WTC11 (cell line): ENCODE results near the gene NUP88.
"Not testable (repeated sequence)": the region's sequence is repeated elsewhere in the genome, so short reads cannot be mapped to it uniquely, and the experiment has no call there.

ENCODE experiments used
- AFF4 ChIP-seq: sonication (generic); formaldehyde crosslinking; IDR thresholded peaks from 2 replicates; pipeline ENCODE4 v1.8.1; 2023; ENCODE audit warnings: mild to moderate bottlenecking, missing genetic modification reagents, borderline replicate concordance
- CREM ChIP-seq: sonication (generic); formaldehyde crosslinking; IDR thresholded peaks from 2 replicates; pipeline ENCODE4 v1.8.1; 2022; ENCODE audit warnings: mild to moderate bottlenecking, missing genetic modification reagents, moderate library complexity
- CTCF ChIP-seq: fragments of 200-600 bp; IDR thresholded peaks from 2 replicates; pipeline ENCODE4 v1.8.0; 2022; ENCODE audit warnings: antibody characterized with exemption
- FOXP4 ChIP-seq: sonication (generic); formaldehyde crosslinking; IDR thresholded peaks from 2 replicates; pipeline ENCODE4 v1.8.0; 2022; ENCODE audit warnings: mild to moderate bottlenecking, missing genetic modification reagents
- IRF2 ChIP-seq: sonication (generic); formaldehyde crosslinking; IDR thresholded peaks from 2 replicates; pipeline ENCODE4 v1.8.0; 2022; ENCODE audit warnings: low read depth, missing genetic modification reagents, borderline replicate concordance
- MAX ChIP-seq: sonication (generic); formaldehyde crosslinking; IDR thresholded peaks from 2 replicates; pipeline ENCODE4 v1.8.0; 2022; ENCODE audit warnings: mild to moderate bottlenecking, missing genetic modification reagents
- MLX ChIP-seq: sonication (generic); formaldehyde crosslinking; IDR thresholded peaks from 2 replicates; pipeline ENCODE4 v1.8.1; 2023; ENCODE audit warnings: mild to moderate bottlenecking, missing genetic modification reagents, moderate library complexity
- NFATC4 ChIP-seq: fragments of 250-450 bp; sonication (Bioruptor Pico); IDR thresholded peaks from 2 replicates; pipeline ENCODE4 v1.9.0; 2021; ENCODE audit warnings: mild to moderate bottlenecking
- NR3C1 ChIP-seq: sonication (generic); formaldehyde crosslinking; conservative IDR thresholded peaks from 2 replicates; pipeline ENCODE4 v1.8.1; 2023; ENCODE audit warnings: low read depth, mild to moderate bottlenecking, missing genetic modification reagents
- SOX15 ChIP-seq: fragments of 250-450 bp; sonication (Bioruptor Pico); IDR thresholded peaks from 2 replicates; pipeline ENCODE4 v1.9.0; 2021; ENCODE audit warnings: mild to moderate bottlenecking
- TCF7 ChIP-seq: sonication (generic); formaldehyde crosslinking; IDR thresholded peaks from 2 replicates; pipeline ENCODE4 v1.8.0; 2022; ENCODE audit warnings: mild to moderate bottlenecking, low read depth, missing genetic modification reagents, moderate library complexity
- ZNF138 ChIP-seq: sonication (generic); formaldehyde crosslinking; conservative IDR thresholded peaks from 2 replicates; pipeline ENCODE4 v1.8.1; 2022; ENCODE audit warnings: mild to moderate bottlenecking, moderate library complexity, missing genetic modification reagents

- TF ChIP-seq IRF2; ZNF138 (CRISPR knock-in tag); NR3C1; CTCF; MAX (CRISPR knock-in tag); AFF4 (CRISPR knock-in tag); NFATC4 (CRISPR knock-in tag); CREM (CRISPR knock-in tag); MLX (CRISPR knock-in tag); TCF7 (CRISPR knock-in tag); SOX15 (CRISPR knock-in tag); FOXP4: not testable (repeated sequence)
Observed at GRCh38 chr17:5431234-5431633, 11.8 kb upstream of the NUP88 start.
